GM19328 (cell line): ENCODE measurements around the gene GNPTAB.

ENCODE experiments used
- ATAC-seq: cut with Tn5 transposase; IDR thresholded peaks from one replicate; pipeline ENCODE4 v1.9.1; 2021; ENCODE audit warnings: mild to moderate bottlenecking, moderate library complexity; ENCODE audit not compliant: unreplicated experiment

Gene GNPTAB

DNA sequence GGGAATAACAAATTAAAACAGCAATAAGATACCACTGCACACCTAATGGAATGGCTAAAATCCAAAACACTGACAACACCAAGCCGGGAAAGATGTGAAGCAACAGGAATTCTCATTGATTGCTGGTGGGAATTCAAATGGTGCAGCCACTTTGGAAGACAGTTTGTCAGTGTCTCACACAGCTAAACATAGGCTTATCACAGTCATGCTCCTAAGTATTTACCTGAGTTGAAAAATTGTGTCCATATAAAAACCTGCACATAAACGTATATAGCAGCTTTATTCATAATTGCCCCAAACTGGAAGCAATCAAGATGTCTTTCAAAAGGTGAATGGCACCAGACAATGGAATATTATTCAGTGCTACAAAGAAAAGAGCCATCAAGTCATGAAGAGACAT is 21.6 kb downstream of the GNPTAB start:
- no peak for ATAC-seq

DNA sequence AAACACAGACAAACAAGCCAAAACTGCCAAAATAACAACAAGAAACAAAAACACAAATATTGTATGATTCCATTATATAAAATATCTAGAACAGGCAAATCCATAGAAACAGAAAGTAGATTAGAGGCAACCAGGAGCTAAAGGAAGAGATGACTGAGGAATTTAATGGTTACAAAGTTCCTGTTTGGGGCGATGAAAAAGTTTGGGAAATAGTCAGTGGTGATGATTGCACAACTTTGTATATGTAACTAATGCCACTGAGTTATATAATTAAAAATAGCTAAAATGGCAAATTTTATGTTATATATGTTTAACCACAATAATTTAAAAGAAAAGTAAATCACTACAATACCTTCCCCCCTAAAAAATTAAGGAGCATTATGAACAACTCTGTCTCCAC is 24.5 kb downstream of the GNPTAB start:
- no peak for ATAC-seq

DNA sequence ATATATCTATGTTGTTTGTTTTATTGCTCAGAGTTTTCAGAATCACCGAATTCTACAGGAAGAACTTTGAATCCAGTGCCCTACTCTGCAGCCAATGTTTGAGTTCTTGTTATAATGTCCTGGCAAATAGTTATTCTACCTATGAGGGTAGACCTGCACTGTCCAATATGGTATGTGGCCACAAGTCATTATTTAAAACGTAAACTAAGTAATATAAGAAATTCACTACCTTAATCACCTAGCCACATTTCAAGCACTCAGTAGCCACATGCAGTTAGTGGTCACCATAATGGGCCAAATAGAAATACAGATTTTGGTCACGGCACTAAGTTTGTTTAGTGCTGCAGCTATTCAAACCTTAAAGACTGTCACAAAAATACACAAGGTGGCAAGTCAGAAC is 26.4 kb downstream of the GNPTAB start:
- ATAC-seq, result no peak

DNA sequence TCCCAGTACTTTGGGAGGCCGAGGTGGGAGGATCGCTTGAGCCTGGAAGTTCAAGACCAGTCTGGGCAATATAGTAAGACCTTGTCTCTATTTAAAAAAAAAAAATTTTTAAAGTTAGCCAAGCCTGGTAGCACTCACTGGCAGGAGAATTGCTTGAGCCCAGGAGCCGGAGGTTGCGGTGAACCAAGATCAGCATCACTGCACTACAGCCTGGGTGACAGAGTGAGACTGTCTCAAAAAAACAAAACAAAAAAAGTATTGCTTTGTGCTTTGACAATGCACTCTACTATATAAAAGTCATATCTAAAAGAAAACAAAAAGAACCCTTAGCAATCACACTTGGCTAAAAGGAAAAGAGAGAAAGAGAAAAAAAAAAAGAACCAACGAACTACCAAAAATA is 26.8 kb downstream of the GNPTAB start:
- ATAC-seq, result no peak

DNA sequence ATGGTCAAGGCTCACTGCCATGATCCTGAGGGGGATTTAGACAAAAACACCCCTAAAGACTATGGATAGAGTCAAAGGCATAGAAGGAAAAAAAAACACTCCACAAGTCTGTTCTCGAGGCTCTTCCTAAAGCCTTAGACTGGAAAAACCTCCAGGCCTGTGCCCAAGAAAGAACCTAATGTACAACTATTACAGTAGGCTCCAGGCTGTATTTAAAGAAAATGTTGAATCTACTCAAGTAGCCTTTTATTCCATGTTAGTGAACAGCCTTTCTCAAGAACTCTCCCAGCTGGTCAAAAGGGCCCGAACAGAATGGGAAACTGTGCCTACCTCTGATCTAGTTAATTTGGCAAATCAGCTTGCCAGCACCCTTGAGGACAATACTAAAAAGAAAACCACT is 28.3 kb downstream of the GNPTAB start:
- ATAC-seq, result no peak

DNA sequence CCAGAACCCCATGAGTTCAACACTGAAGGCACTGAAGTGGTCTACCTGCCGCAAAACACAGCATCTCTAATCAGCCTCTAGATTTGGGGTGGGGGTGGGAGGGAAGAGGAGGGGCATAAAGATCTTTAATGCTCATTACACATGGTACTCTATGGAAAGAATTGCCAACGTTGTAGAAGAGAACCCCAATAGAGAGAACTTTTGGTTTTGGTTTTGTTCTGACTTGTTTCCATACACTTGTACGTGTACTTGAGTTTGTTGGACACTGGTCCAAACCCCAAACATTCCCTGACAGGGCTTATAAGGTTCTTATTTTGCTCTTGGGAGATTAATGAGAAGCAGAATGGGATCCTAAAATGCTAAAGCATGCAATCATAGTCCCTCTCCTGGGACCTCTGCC is 31.0 kb downstream of the GNPTAB start:
- no peak for ATAC-seq

DNA sequence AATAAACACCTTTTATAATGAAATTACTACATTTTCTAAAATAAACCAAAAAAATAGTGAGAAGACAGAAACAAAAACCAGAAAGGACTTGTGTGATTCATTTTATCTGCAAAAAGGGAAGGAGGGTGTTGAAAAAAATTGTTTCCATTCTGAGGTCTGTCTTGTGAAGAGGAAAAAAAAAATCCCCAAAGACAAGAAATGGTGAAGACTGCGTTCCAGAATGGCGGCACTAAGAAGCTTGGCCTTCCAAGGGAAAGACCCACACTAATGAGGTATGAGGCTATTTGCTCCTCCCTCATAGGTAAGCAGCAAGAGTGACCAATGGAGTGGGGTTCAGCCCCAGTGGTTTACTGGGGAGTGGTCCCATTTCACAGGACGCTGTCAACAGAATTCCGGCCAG is 35.0 kb downstream of the GNPTAB start:
- no peak for ATAC-seq

DNA sequence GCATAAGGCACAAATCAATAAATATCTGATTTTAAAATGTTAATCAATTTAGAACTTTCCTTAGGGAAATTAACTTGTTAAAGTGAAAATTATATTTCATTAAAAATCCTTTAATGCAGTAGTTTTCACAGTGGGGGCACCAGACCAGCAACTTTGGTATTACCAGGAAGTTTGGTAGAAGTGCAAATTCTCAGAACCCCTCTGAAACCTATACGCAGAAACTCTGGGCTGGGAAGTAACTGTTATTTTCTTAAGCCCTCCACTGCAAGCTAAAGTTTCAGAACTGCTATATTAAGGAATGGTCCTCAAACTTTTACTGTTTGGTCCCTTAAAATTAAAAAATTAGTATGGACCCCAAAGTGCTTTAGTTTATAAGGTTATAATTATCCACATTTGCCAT is 35.7 kb downstream of the GNPTAB start:
- no peak for ATAC-seq

DNA sequence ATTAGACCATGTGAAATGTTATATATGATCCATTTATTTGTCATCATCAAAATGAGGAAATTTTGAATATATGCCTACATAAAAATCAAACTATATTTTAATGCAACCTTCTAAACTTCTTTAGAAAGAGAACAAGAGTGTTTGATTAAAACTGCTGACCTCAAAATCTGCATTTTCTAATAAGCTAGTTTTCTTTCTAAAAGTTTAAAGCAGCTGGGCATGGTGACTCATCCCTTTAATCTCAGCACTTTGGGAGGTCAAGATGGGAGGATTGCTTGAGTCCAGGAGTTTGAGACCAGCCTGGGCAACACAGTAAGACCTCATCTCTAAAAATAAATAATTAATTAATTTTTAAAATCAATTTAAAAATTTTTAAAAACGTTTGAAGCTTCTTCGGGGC is 36.2 kb downstream of the GNPTAB start:
- ATAC-seq, result no peak

DNA sequence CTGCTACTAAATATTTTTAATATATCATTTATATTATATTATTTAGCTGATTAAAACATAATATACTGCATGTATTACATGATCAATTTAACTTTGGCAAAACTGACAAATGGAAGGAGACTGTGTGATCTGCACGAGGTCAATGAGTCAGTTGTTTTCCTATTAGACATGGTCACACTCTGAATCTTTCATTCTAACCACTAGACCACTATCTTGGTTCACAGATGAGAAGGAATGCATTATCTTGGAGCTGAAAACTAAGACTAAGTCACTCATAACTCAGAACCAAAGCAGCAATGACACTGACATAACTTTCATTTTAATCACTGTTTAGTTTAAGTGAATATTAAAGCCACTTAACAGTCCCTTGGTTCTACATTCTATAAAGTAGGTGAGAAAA is 37.4 kb downstream of the GNPTAB start:
- ATAC-seq, result no peak

DNA sequence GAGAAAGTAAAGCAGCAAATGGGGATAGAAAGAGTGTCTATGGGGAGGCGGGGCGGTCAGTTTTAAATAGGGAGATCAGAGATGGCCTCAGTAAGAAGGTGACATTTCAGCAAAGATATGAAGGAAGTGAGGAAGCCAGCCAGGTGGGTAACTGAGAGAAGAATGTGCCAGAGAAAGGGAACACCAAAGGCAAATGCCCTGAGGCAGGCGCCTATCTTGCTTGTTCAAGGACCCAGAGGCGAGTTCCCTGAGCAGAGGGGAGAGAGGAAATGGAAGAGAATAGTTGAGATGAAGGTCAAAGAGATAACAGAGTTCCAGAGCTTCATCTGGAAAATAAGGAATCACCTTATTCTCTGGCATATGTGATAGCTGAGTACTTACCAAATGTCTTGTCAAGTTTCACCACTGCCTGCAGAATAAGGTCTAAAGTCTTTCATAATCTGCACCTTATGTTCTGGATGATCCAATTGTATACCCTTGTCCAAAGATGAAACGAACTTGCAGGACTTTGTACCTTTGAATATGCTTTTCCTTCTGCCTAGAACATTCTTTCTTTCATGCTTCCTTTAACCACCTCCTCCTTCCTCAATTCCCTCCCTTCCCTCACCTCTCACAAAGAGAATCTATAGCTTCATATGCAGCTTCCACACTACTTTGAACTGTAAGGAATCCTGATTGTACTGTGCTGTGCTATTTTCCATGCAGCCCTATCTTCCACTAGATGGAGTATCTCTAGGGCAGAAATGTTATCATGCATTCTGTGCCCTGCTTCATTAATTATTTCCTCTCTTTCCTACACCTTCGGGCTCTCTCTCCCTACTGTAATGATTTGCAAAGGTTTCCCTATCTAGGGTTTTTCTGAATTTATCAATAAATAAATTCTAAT is 38.5 kb downstream of the GNPTAB start:
- ATAC-seq, result no peak

DNA sequence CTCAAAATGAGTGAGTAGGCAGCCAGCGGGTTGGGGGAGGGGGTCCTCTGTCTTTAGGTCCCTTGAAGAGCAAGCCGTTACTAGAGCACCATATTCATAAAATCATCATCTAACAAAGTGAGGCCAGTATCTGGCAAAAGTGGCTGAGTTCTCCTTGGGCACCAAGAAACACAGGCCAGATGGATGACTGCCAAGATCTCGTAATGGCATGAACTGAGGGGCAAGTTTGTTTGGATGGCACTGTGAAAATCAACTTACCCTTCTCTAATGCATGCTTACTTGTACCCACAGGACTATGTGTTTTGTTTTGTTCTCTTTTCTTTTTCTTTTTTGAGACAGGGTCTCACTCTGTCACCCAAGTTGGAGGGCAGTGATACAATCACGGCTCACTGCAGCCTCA is 41.6 kb downstream of the GNPTAB start:
- ATAC-seq, result no peak

DNA sequence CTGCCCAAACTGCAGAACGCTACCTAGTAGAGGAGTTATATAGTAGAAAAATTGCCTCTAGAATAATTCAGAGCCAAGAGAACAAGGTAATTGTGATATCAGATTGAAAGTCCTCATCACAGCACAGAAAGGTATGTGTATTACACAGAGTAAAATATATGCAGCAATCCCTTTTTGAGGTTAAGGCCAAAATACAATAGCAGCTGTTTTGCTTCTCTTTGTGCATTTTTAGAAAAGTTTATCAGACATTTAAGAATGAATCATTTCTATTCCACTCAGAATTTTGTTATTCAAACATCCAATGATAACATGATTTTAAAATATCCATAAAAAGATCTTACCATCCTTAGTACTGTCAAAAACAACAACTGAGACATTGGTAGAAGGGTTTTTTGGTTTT is 45.1 kb downstream of the GNPTAB start:
- ATAC-seq, result no peak

DNA sequence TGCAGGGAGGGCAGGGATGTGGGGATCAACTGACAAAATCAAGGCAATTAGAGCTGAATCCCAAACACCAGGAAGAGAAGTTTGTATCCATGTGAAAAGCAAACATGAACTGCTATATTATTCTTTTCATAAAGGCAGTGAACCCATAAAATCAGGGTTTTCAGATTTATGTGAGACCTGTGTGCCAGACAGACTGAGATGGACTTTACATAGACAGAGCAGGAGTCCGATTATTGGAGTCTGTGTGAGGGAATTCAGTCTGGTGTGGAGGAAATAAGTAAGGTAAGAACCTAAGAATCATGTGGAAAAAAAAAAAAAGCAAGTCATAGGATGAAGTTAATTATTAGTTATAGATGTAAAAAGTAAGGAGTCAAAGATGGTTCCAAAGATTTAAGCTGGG is 46.4 kb downstream of the GNPTAB start:
- ATAC-seq, result no peak

DNA sequence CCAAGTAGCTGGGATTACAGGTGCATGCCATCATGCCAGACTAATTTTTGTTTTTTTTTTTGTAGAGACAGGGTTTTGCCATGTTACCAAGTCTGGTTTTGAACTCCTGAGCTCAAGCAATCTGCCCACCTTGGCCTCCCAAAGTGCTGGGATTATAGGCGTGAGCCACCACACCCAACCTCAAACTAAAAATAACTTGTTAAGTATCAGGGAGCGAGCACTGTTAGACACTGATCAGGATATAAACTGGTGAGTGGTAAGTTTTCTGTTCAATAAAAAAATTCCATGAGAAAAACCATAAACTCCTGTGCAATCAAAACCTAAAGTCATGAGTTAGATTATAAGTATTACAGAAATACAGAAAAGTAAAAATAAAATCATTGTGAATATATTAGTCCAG is 46.9 kb downstream of the GNPTAB start:
- no peak for ATAC-seq

DNA sequence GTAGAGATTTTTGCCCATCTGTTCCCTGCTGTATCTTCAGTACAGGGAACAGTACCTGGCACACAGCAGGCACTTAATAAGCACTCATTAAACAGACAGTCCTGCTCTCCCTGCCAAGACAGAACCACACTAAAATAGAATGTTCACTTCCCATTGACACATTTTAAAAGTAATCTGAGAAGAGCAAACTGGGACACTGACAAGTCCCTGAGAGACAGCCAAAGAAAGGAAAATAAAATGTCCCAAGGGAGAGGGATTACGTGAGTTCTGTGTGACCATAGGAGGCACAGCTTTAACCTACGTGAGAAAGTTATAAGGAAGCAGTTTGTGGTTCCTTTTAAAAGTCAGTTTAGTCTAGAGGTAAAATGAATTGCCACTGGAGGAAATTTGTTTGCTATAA is 47.6 kb downstream of the GNPTAB start:
- ATAC-seq, result no peak

DNA sequence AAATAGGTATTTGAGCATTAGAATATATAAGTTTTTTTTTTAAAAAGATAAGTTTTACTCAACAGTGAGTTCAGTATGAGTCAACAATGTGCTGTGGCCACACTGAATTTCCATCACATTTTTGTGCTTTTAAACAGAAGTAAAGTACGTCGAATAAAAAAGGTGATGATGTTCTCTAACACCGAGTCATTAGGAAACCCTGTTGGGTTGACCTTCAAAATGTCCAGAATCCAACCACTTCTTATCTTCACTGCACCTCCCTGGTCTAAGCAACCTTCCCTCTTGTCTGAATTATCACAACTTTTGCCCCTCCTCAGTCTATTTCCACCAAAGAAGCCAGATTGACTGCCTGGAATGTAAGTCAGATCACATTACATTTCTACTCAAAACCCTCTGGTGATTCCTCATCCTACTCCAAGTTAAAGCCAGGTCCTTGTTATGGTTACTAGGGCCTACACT is 48.5 kb downstream of the GNPTAB start:
- ATAC-seq, result no peak

DNA sequence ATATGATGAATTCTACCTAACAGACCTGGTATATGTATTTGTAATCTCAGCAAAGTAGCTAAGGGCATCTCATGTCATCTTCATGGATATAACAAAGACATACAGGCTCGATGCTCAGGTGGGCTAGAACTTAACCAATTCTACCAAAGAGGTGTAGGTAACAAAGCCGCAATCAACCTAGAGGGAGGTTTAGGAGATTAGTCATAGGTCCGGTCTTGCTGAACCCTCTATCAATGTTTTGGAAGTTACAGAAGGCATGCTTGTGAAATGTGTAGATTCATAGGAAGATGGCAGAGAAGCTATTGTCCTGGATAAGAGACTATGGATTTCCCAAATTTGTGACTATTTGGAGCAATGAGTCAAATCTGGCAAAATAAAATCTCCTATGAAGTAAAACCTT is 48.9 kb downstream of the GNPTAB start:
- ATAC-seq, result no peak

DNA sequence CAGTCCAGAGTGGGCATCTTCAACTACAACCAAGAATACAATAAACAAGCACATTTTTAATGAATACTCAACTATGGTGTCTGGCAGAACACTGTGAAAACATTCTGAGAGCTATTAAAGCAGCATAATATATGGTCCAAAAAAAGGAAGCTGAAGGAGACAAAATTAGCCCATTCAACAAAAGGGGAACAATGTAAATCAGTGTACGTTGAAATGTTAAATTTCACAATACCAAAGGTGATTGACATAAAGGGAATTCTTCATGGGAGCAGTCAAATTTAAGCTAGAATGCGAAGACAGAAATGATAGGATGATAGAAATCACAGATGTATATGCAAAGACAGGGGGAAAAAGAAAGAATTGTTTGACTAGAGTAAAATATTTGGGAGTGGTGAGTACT is 50.2 kb downstream of the GNPTAB start:
- no peak for ATAC-seq

DNA sequence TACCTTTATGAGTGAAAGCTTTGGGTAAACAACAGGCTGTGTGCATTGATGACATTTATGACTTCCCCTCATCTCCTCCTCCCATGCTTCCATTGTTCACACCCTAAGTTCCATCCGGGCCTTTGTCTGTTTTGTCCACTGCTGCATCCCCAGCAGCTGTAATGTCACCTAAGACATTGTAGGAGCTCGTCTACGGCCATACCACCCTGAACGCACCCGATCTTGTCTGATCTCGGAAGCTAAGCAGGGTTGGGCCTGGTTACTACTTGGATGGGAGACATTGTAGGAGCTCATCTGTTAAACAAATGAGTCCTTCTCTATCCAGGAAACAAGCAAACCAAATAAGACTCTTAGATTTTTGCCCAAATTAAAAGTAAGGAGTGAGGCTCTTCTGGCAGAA is 51.1 kb downstream of the GNPTAB start:
- ATAC-seq, result no peak

DNA sequence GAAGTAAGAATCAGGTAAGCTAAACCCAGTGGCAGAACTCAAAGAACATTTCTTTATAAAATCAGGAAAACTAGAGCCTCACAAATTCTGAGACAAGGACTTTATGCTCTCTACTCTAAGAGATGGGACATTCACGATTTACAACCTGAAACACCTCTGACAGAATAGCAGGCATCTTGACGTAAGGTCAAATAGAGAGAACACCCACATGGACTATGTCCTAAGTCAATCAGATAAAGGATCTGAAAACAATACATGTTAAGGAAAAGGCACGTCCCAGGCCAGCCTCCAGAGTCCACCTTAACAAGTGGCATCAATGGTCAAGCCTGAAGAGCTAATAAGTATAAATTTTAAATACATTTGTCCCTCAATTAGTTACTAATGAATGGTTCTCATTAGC is 51.6 kb downstream of the GNPTAB start:
- no peak for ATAC-seq

DNA sequence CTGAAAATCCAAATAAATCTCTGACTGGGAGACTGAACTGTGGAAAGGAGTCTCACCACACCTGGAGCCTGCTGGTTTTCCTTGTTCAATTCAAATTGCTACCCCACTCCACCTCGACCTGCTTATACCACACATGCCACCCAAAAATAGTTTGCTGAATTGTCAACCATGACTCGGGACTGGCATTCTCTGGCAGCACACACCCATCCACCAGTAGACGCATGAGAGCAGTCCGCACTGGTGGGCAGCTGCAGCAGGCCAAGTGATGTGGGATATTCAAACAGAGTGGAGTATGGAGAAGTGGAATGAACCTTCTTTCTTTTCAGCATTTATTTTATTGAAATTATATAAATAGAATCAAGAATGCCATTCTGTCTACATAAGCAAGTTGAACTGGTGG is 52.8 kb downstream of the GNPTAB start:
- no peak for ATAC-seq

DNA sequence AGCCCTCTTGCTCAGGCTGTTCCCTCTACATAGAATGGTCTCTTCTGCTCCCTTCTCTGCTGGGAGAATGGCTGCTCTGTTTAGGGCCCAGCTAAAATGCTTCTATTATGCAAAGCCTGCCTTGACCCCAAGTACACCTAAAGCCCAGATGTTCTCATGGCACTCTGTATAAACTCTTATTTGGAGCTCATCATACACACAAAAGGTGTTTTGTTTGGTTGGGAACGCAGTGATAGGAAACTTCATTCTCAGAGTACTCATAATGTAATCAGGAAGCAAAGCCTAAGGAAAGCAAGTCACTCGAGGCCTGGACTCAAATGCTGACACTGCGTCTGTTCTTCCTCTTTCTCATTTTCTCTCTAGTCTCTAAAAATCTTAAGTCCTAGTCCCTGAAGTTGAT is 53.3 kb downstream of the GNPTAB start:
- no peak for ATAC-seq
